Fibroblast of villous mesenchyme (primary cell): ENCODE measurements around the gene CD6. TPM values are rescaled to one million over a fixed set of nuclear protein-coding genes. Genes with fewer than 3 reads are reported as not detected.

Experiments used
- DNase-seq: peaks from one replicate; pipeline ENCODE4 v3.0.0-alpha.2; 2010; ENCODE audit warnings: low read depth
- H3K4me3 ChIP-seq: 2 replicates; pipeline ENCODE4 v1.5.1; 2011; ENCODE audit warnings: low read depth, mild to moderate bottlenecking, low read length
- total RNA-seq: library from RNA; depleted of rRNA; stranded (reverse); fragments of >200 nt; gene quantifications from 2 replicates; pipeline ENCODE4 v1.2.3, GENCODE V29; 2012
- TF ChIP-seq, protein P1 (sequence below): IDR thresholded peaks from 2 replicates; pipeline ENCODE4 v1.5.1; 2012; ENCODE audit warnings: low read depth, mild to moderate bottlenecking, low read length; ENCODE audit not compliant: insufficient read depth

CD6 gene
- total RNA-seq, 1 donor, result not detected

DNA sequence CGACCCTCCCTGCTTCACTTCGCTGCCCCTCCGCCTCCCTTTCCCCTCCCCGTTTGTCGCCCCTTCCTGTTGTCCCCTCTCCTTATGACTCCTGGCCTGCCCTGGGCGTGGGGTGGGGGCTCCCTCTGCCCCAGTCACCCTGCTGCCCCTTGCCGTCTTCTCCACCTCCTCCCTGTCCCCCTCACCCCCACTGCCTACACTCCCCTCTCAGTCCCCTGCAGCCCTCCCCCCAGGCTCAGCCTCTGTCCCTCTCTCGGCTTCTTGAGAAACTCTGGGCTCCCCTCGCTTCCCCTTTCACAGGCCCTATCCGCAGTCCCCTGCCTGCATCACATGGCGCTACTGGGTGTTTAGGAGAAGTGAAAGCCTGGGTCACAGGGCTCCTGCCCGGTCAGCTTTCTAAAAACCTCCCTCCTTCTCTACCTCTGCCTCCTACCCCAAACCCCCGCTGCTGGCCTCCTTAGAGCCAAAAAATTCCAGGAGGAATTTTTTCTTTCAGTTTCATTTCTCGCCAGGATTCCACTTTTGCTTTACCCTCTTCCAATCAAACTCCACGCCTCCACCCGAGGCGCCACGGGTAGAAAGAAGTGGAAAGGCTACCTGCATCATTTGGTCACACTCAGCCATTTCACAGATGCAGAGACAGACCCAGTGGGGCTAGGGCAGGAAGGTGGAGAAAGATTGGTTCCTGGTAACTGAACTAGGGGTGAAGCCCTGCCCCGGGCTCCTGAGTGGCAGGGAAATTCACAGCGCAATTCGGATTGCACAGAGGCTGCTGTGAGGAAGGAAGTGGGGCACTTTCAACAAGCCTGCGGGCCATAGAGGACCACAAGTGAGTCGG is 19.4 kb upstream of the CD6 start, which contains the start of gene SLC15A3:
Gene SLC15A3, minus strand, starts transcription at position 273 of the 838 bp plus-strand sequence. CDS start 625 bp downstream, outside the sequence.
- DNase-seq, result peak; percentile 69
- peak within 1 kb of the TSS; percentile 63 for H3K4me3 ChIP-seq
- TF ChIP-seq, protein P1, sequence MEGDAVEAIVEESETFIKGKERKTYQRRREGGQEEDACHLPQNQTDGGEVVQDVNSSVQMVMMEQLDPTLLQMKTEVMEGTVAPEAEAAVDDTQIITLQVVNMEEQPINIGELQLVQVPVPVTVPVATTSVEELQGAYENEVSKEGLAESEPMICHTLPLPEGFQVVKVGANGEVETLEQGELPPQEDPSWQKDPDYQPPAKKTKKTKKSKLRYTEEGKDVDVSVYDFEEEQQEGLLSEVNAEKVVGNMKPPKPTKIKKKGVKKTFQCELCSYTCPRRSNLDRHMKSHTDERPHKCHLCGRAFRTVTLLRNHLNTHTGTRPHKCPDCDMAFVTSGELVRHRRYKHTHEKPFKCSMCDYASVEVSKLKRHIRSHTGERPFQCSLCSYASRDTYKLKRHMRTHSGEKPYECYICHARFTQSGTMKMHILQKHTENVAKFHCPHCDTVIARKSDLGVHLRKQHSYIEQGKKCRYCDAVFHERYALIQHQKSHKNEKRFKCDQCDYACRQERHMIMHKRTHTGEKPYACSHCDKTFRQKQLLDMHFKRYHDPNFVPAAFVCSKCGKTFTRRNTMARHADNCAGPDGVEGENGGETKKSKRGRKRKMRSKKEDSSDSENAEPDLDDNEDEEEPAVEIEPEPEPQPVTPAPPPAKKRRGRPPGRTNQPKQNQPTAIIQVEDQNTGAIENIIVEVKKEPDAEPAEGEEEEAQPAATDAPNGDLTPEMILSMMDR, result no peak

DNA sequence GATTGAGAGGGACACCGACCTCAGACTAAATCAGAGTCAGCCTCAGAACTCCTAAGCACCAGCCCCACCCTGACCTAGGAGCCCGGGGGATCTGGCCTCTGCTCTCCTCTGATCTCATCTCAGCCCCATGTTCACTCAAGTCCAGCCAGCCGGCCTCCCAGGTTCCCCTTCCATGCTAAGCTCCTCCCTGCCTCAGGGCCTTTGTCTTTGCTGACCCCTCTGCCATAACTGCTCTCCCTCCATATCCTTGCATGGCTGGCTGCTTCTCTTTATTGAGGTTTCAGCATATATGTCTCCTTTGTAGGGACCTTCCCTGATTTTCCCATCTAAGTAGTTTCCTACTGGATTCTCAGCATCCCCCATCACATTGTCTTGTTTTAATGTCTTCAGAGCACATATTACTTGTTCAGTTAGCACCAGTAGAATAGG is 18.7 kb upstream of the CD6 start:
- H3K4me3 ChIP-seq, result peak overlapping the region; percentile 63
- TF ChIP-seq, protein P1, result no peak
- DNase-seq, result no peak

DNA sequence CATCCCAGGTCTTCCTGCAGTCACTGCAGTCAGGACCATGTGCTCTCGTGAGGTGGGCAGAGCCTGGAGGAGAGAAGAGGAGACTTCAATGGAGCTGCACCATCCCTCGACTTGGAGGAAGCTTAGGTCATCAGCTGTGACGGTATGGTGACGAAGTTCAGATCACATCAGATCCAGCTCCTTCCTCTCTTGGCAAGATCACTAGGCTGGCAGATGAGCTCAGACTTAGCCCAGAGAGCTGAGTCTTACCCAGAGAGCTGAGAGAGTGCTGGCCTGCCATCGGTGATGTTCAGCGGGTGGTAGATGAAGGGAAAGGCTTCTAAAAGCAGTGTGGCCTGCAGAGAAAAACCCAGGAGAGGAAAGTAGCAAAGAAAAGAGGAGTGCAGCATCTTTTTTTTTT is 17.7 kb upstream of the CD6 start:
- DNase-seq, result no peak
- TF ChIP-seq, protein P1, result no peak
- no peak overlapping the region for H3K4me3 ChIP-seq

DNA sequence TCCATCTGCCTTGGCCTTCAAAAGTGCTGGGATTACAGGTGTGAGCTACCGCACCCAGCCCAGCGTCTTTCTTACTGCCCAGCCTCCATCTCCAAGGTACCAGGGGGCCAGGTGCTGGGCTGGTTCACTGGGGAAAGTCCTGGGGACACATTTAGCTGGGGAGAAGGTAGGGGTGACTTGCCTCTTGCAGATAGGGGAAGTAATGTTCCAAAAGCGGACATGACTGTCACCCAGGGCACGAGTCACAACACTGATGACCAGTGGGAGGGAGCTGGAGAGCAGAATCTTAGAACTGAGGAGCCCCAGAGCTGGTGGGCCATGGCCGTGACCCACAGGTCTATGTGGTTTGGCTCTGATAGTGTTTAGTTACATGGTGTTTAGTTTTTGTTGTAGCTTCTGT is 17.1 kb upstream of the CD6 start:
- H3K4me3 ChIP-seq, result no peak overlapping the region
- DNase-seq, result no peak
- TF ChIP-seq, protein P1, result no peak

DNA sequence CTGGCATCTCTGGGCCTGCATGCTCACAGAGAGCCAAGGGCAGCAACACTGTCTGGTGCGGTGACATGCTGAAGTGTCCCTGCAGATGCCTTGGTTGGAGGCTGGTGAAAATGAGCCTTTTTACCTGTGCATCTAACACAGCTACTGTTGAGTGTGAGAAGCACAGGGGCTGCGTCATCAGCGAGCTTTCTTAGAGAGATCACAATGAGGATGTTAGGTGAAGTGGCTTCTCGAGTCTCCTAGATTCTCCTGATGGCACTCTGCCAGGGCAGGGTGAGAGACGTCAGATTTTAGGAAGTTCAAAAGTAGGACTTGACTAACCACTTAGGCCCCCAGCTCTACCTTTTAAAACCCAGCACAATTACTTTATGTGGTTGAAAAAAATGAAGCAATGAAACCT is 15.9 kb upstream of the CD6 start:
- DNase-seq, result no peak
- TF ChIP-seq, protein P1, result no peak
- H3K4me3 ChIP-seq, result no peak overlapping the region

DNA sequence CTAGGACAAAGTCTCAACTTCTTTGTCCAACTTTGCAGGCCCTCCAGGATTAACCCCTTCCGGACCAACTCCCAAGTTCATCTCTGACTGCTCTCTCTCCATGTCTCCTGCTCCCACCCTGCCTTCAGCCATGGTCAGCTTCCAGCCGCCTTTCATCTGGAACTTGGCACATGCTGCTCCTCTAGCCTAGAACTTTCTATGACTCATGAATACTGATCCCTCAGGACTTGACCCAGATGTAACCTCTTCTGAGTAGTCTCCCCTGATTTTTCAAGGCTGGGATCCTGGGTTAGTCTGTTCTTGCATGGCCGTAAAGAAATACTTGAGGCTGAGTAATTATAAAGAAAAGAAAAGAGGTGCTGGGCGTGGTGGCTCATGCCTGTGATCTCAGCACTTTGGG is 14.3 kb upstream of the CD6 start:
- H3K4me3 ChIP-seq, result no peak overlapping the region
- TF ChIP-seq, protein P1, result no peak
- DNase-seq, result peak; percentile 48
